Measurements from ENCODE around the gene CELA2B. TPM values are rescaled to one million over a fixed set of nuclear protein-coding genes. Genes with fewer than 3 reads are reported as not detected.

The CELA2B gene
- total and polyA plus RNA-seq, 10 of the 15 experiments (the other 5 are each of a cell fraction or from before 2014, with no cell fraction given), result not detected

- Histone ChIP-seq H3K9ac (ENCODE audit: control insufficient read depth, insufficient read depth, low read length) (no peak overlapping the region), H3K4me1 (ENCODE audit: control insufficient read depth, insufficient read depth, low read length) (no peaks in the 10 kb centered on the region), H2AFZ (ENCODE audit: control insufficient read depth, low read depth, low read length) (no peak overlapping the region), H3K27ac (ENCODE audit: control insufficient read depth, insufficient read depth) (no peak overlapping the region), H3K36me3 (ENCODE audit: control insufficient read depth in 2 of 2, insufficient read depth in 2 of 2, low read length in 1 of 2) (no peaks in the 10 kb centered on the region; a peak in 1 of 4 replicates), H3K9me3 (replicated peaks; ENCODE audit: control insufficient read depth, insufficient read depth, low read length) (no peaks in the 10 kb centered on the region), H3K27me3 (replicated peaks in 1 of 2; ENCODE audit: control insufficient read depth in 2 of 2, insufficient read depth in 2 of 2, low read length in 1 of 2) (no peaks in the 10 kb centered on the region), H3K79me2 (ENCODE audit: control insufficient read depth, insufficient read depth, low read length) (no peaks in the 10 kb centered on the region), H3K4me3 (no peak overlapping the region), H4K20me1 (ENCODE audit: control insufficient read depth, insufficient read depth) (no peaks in the 10 kb centered on the region), H3K4me2 (ENCODE audit: control insufficient read depth, insufficient read depth) (no peak overlapping the region)
- ChIA-PET SMC1A (ENCODE audit: uncharacterized antibody, unreplicated experiment) (no interaction called here), RAD21 (ENCODE audit: unreplicated experiment) (no interaction called here), POLR2A (no interaction called here), CTCF (interaction anchor here (1.1 kb wide), 1 partner anchor 10 kb away, joined by 4 read pairs; no protein-coding TSS in a partner anchor)
- DNase-seq (ENCODE audit: low read depth, low spot score), result no peak
- intact Hi-C loops (cut with micrococcal nuclease; ENCODE audit: unreplicated experiment), result no loop called here
- ATAC-seq, result no peak
- in situ Hi-C loops (cut with MboI), result no loop called here
- no peak for TF ChIP-seq ZBTB4 (CRISPR knock-in tag; IDR thresholded peaks at IDR 0.05)
- no peak for TF ChIP-seq RELB (IDR thresholded peaks at IDR 0.05; ENCODE audit: low read depth)
- no peak for TF ChIP-seq CHD4 (IDR thresholded peaks at IDR 0.05)
- FAIRE-seq, result no peak
- BruUV-seq (replicated peaks), result no TSS peak
- 95% methylated on average over 4 of the region's 7 CpGs for WGBS (ENCODE audit: insufficient coverage, insufficient replicate concordance, low lambda C conversion rate, missing lambda C conversion rate)
These were observed 33.7 kb downstream of the CELA2B start for GRCh38 chr1:15509586-15509985.

Data from GM12878 (cell line).